ENCODE measurements around the gene KBTBD2.
"Not testable (repeated sequence)": the region's sequence is repeated elsewhere in the genome, so short reads cannot be mapped to it uniquely, and the experiment has no call there.

Gene KBTBD2

GRCh38 chr7:32869716-32870115 is 21.8 kb downstream of the KBTBD2 start:
- Histone ChIP-seq H3K4me3 (ENCODE audit: low read depth, low read length) (no peak overlapping the region), H3K4me2 (ENCODE audit: low read length) (no peak overlapping the region), H2AFZ (no peak overlapping the region), H3K27ac (no peak overlapping the region), H3K27me3 (ENCODE audit: control insufficient read depth, insufficient read depth, low read length) (no peaks in the 10 kb centered on the region), H3K9ac (no peak overlapping the region), H3K36me3 (ENCODE audit: control insufficient read depth, insufficient read depth, low read length) (no peaks in the 10 kb centered on the region), H3K9me3 (ENCODE audit: control insufficient read depth, low read length) (no peaks in the 10 kb centered on the region), H3K79me2 (peaks cover 4% of the 10 kb centered on the region), H3K4me1 (no peaks in the 10 kb centered on the region)
- TF ChIP-seq CTCF (IDR thresholded peaks at IDR 0.05): no peak

GRCh38 chr7:32868116-32868515 is 23.4 kb downstream of the KBTBD2 start:
- Histone ChIP-seq H3K9ac (no peak overlapping the region), H3K27ac (no peak overlapping the region), H3K4me1 (no peaks in the 10 kb centered on the region), H3K9me3 (ENCODE audit: control insufficient read depth, low read length) (no peaks in the 10 kb centered on the region), H3K27me3 (ENCODE audit: control insufficient read depth, insufficient read depth, low read length) (no peaks in the 10 kb centered on the region), H3K36me3 (ENCODE audit: control insufficient read depth, insufficient read depth, low read length) (no peaks in the 10 kb centered on the region), H3K79me2 (no peaks in the 10 kb centered on the region), H3K4me2 (ENCODE audit: low read length) (no peak overlapping the region), H2AFZ (no peak overlapping the region), H3K4me3 (ENCODE audit: low read depth, low read length) (no peak overlapping the region)
- no peak for TF ChIP-seq CTCF (IDR thresholded peaks at IDR 0.05)

- no peaks in the 10 kb centered on the region for H3K27me3 ChIP-seq (ENCODE audit: control insufficient read depth, insufficient read depth, low read length)
- no peaks in the 10 kb centered on the region for H3K4me1 ChIP-seq
- H3K9ac ChIP-seq: no peak overlapping the region
- H3K79me2 ChIP-seq: no peaks in the 10 kb centered on the region
- TF ChIP-seq CTCF (IDR thresholded peaks at IDR 0.05): no peak
- H2AFZ ChIP-seq: no peak overlapping the region
- H3K27ac ChIP-seq: no peak overlapping the region
- no peaks in the 10 kb centered on the region for H3K9me3 ChIP-seq (ENCODE audit: control insufficient read depth, low read length)
- H3K4me3 ChIP-seq (ENCODE audit: low read depth, low read length): no peak overlapping the region
- H3K4me2 ChIP-seq (ENCODE audit: low read length): no peak overlapping the region
- no peaks in the 10 kb centered on the region for H3K36me3 ChIP-seq (ENCODE audit: control insufficient read depth, insufficient read depth, low read length)
Measured at GRCh38 chr7:32865448-32866030, 26.0 kb downstream of the KBTBD2 start.

- H2AFZ ChIP-seq; H3K4me1 ChIP-seq; H3K79me2 ChIP-seq; H3K27me3 ChIP-seq (ENCODE audit: control insufficient read depth, insufficient read depth, low read length); H3K36me3 ChIP-seq (ENCODE audit: control insufficient read depth, insufficient read depth, low read length); H3K9ac ChIP-seq; H3K27ac ChIP-seq; H3K9me3 ChIP-seq (ENCODE audit: control insufficient read depth, low read length); H3K4me2 ChIP-seq (ENCODE audit: low read length); H3K4me3 ChIP-seq (ENCODE audit: low read depth, low read length): not testable (repeated sequence)
Measured at GRCh38 chr7:32863872-32864271, 27.7 kb downstream of the KBTBD2 start.

- no peak overlapping the region for H3K9ac ChIP-seq
- no peaks in the 10 kb centered on the region for H3K27me3 ChIP-seq (ENCODE audit: control insufficient read depth, insufficient read depth, low read length)
- H3K79me2 ChIP-seq: no peaks in the 10 kb centered on the region
- H3K4me3 ChIP-seq (ENCODE audit: low read depth, low read length): no peak overlapping the region
- no peaks in the 10 kb centered on the region for H3K4me1 ChIP-seq
- H3K36me3 ChIP-seq (ENCODE audit: control insufficient read depth, insufficient read depth, low read length): no peaks in the 10 kb centered on the region
- H2AFZ ChIP-seq: no peak overlapping the region
- no peaks in the 10 kb centered on the region for H3K9me3 ChIP-seq (ENCODE audit: control insufficient read depth, low read length)
- H3K27ac ChIP-seq: no peak overlapping the region
- H3K4me2 ChIP-seq (ENCODE audit: low read length): no peak overlapping the region
- TF ChIP-seq CTCF (IDR thresholded peaks at IDR 0.05): no peak
Measured at GRCh38 chr7:32860090-32860489, 31.5 kb downstream of the KBTBD2 start.

Measured in parathyroid adenoma (tissue), 2 donors.